ENCODE results near the gene NMBR.
"Not testable (repeated sequence)": the region's sequence is repeated elsewhere in the genome, so short reads cannot be mapped to it uniquely, and the experiment has no call there.

DNA sequence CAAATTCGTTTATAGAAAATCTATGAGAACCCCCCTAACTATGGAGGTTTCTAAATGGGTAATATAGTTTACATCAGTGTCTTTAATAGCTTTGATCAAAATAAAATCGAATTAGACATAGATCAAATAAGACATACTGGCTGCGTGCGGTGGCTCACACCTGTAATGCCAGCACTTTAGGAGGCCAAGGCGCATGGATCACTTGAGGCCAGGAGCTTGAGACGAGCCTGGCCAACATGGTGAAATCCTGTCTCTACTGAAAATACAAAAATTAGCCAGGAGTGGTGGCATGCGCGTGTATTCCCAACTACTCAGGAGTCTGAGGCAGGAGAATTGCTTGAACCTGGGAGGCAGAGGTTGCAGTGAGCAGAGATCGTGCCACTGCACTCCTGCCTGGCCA, 36.1 kb downstream of the NMBR start:
- TF ChIP-seq TCF4 (CRISPR knock-in tag; IDR thresholded peaks at IDR 0.05; ENCODE audit: borderline replicate concordance); SNAI2 (CRISPR knock-in tag; IDR thresholded peaks at IDR 0.05); ARNTL (CRISPR knock-in tag; IDR thresholded peaks at IDR 0.05; ENCODE audit: borderline replicate concordance, low read depth); TOX (CRISPR knock-in tag; IDR thresholded peaks at IDR 0.05; ENCODE audit: borderline replicate concordance); ZFP30 (CRISPR knock-in tag; IDR thresholded peaks at IDR 0.05); BACH2 (CRISPR knock-in tag; IDR thresholded peaks at IDR 0.05; ENCODE audit: borderline replicate concordance): not testable (repeated sequence)
- TF ChIP-seq, protein P1, sequence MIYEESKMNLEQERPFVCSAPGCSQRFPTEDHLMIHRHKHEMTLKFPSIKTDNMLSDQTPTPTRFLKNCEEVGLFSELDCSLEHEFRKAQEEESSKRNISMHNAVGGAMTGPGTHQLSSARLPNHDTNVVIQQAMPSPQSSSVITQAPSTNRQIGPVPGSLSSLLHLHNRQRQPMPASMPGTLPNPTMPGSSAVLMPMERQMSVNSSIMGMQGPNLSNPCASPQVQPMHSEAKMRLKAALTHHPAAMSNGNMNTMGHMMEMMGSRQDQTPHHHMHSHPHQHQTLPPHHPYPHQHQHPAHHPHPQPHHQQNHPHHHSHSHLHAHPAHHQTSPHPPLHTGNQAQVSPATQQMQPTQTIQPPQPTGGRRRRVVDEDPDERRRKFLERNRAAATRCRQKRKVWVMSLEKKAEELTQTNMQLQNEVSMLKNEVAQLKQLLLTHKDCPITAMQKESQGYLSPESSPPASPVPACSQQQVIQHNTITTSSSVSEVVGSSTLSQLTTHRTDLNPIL (CRISPR knock-in tag; IDR thresholded peaks at IDR 0.05; ENCODE audit: low read depth) = not testable (repeated sequence)
- TF ChIP-seq, protein P2, sequence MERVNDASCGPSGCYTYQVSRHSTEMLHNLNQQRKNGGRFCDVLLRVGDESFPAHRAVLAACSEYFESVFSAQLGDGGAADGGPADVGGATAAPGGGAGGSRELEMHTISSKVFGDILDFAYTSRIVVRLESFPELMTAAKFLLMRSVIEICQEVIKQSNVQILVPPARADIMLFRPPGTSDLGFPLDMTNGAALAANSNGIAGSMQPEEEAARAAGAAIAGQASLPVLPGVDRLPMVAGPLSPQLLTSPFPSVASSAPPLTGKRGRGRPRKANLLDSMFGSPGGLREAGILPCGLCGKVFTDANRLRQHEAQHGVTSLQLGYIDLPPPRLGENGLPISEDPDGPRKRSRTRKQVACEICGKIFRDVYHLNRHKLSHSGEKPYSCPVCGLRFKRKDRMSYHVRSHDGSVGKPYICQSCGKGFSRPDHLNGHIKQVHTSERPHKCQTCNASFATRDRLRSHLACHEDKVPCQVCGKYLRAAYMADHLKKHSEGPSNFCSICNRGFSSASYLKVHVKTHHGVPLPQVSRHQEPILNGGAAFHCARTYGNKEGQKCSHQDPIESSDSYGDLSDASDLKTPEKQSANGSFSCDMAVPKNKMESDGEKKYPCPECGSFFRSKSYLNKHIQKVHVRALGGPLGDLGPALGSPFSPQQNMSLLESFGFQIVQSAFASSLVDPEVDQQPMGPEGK (CRISPR knock-in tag; IDR thresholded peaks at IDR 0.05; ENCODE audit: borderline replicate concordance) = not testable (repeated sequence)
- TF ChIP-seq, protein P3, sequence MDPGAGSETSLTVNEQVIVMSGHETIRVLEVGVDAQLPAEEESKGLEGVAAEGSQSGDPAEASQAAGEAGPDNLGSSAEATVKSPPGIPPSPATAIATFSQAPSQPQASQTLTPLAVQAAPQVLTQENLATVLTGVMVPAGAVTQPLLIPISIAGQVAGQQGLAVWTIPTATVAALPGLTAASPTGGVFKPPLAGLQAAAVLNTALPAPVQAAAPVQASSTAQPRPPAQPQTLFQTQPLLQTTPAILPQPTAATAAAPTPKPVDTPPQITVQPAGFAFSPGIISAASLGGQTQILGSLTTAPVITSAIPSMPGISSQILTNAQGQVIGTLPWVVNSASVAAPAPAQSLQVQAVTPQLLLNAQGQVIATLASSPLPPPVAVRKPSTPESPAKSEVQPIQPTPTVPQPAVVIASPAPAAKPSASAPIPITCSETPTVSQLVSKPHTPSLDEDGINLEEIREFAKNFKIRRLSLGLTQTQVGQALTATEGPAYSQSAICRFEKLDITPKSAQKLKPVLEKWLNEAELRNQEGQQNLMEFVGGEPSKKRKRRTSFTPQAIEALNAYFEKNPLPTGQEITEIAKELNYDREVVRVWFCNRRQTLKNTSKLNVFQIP (CRISPR knock-in tag; IDR thresholded peaks at IDR 0.05; ENCODE audit: borderline replicate concordance, low read depth) = not testable (repeated sequence)
